Endodermal cell (in vitro differentiated cells): Measurements from ENCODE around the gene PKD1. TPM values are rescaled to one million over a fixed set of nuclear protein-coding genes. Genes with fewer than 3 reads are reported as not detected.
"Not testable (repeated sequence)": the region's sequence is repeated elsewhere in the genome, so short reads cannot be mapped to it uniquely, and the experiment has no call there.

Experiments
- DNase-seq: peaks from one replicate; pipeline ENCODE4 v3.0.0-alpha.2; 2017
- H3K27ac ChIP-seq: 2 replicates; pipeline ENCODE4 v1.5.1; 2013; ENCODE audit warnings: mild to moderate bottlenecking, low read depth, low read length, moderate library complexity
- H3K27me3 ChIP-seq: 2 replicates; pipeline ENCODE4 v1.6.1; 2013; ENCODE audit warnings: mild to moderate bottlenecking, low read length, moderate library complexity; ENCODE audit not compliant: insufficient read depth, control insufficient read depth, poor library complexity, severe bottlenecking
- H3K36me3 ChIP-seq: 2 replicates; pipeline ENCODE4 v1.7.0; 2013; ENCODE audit warnings: mild to moderate bottlenecking, low read length, moderate library complexity; ENCODE audit not compliant: control insufficient read depth, insufficient read depth
- H3K4me1 ChIP-seq: one replicate; pipeline ENCODE4 v1.7.0; 2013; ENCODE audit warnings: low read length; ENCODE audit not compliant: control insufficient read depth, insufficient read depth
- H3K4me3 ChIP-seq: 2 replicates; pipeline ENCODE4 v1.5.1; 2013; ENCODE audit warnings: mild to moderate bottlenecking, low read length, moderate library complexity
- H3K9ac ChIP-seq: 2 replicates; pipeline ENCODE4 v1.6.1; 2013; ENCODE audit warnings: mild to moderate bottlenecking, low read length, moderate library complexity; ENCODE audit not compliant: poor library complexity, severe bottlenecking; ENCODE audit errors: extremely low read depth
- H3K9me3 ChIP-seq: 2 replicates; pipeline ENCODE4 v1.6.1; 2013; ENCODE audit warnings: mild to moderate bottlenecking, low read length, moderate library complexity; ENCODE audit not compliant: control insufficient read depth
- H3K27ac Mint-ChIP-seq: 2 replicates; pipeline ENCODE4 v1.8.0; 2020; ENCODE audit warnings: mixed read lengths
- H3K27me3 Mint-ChIP-seq: 2 replicates; pipeline ENCODE4 v1.8.0; 2021; ENCODE audit warnings: mild to moderate bottlenecking, mixed read lengths; ENCODE audit not compliant: insufficient read depth
- H3K36me3 Mint-ChIP-seq: 2 replicates; pipeline ENCODE4 v1.8.0; 2020; ENCODE audit warnings: low read depth, mixed read lengths
- H3K4me1 Mint-ChIP-seq: 2 replicates; pipeline ENCODE4 v1.8.0; 2020; ENCODE audit warnings: mixed read lengths
- H3K4me3 Mint-ChIP-seq: 2 replicates; pipeline ENCODE4 v1.8.0; 2020; ENCODE audit warnings: mild to moderate bottlenecking, moderate library complexity, mixed read lengths
- H3K9me3 Mint-ChIP-seq: 2 replicates; pipeline ENCODE4 v1.8.0; 2020; ENCODE audit warnings: mild to moderate bottlenecking, mixed read lengths
- CTCF ChIP-seq: fragments of 200-600 bp; sonication (generic); conservative IDR thresholded peaks from 2 replicates; pipeline ENCODE4 v1.5.0; 2021; ENCODE audit warnings: antibody characterized with exemption, mild to moderate bottlenecking
- WGBS, 2 experiments: methylation state at CpG; one replicate each; pipeline versions ENCODE4 v1.1.5 to v1.1.7; 2013; ENCODE audit warnings: missing lambda C conversion rate in 2 of 2, mixed read lengths in 1 of 2; ENCODE audit not compliant: insufficient coverage in 1 of 2, insufficient read length in 1 of 2; 5-methylcytosine and 5-hydroxymethylcytosine counted together
- total RNA-seq, 2 donors: library from RNA; stranded (reverse); fragmentation: NEBNext Ultra II Directional in 1 of 2; extraction: Animal tissue kit (Norgen Biotek cat#: 25700) in 1 of 2; gene quantifications; 2 replicates in 1 of 2; 3 replicates in 1 of 2; pipeline ENCODE4 v1.2.1, GENCODE V29; 2021

PKD1 gene
- total RNA-seq, 2 donors from 2014 or later, result 104 to 110 TPM

DNA sequence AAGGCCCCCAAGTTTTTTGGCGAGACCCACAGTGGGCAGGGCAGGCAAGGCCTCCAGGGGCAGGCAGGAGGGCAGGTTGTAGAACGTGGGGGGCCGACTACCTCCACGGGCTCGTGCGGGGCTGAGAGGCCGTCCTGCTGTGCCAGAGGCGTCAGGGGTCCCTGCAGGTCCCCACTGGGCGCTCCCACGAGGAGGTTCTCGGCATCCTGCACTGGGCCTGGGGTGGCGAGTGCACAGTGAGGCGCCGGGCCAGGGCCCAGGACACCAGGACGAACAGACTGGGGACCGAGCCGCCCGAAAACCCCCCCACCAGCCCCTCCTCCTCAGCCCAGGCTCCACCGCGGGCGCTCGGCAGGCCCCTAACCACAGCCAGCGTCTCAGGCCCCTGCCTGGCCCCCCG lies 19.3 kb downstream of the PKD1 start:
- not testable (repeated sequence) for H3K4me3 ChIP-seq

DNA sequence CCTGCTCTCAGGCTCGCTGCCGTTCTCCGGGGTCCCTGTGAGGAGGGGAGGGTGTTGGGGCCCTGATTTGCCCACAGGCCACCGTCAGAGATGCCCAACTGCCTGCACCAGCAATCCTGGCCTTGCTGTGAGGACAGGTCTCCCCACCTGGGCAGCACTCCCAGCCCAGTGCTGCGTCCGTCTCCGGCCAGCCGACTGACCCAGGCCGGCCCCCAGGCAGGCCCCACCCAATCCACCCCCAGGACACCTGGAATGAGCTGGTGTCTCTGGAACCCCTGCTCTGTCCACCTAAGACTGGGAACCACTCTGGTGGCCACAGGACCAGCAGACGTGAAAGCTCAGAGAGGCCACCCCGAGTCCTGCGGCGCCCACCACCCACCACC lies 20.1 kb downstream of the PKD1 start:
- H3K9me3 Mint-ChIP-seq, result no peaks in the 10 kb centered on the region
- no peak overlapping the region for H3K4me3 Mint-ChIP-seq
- no peak overlapping the region for H3K9ac ChIP-seq
- DNase-seq, result no peak
- 93% methylated on average over 9 of the region's 13 CpGs; no CpG with 5 or more reads in 1 of the 2 experiments for WGBS, 2 experiments
- no peaks in the 10 kb centered on the region for H3K36me3 Mint-ChIP-seq
- H3K9me3 ChIP-seq, result no peaks in the 10 kb centered on the region
- H3K4me1 Mint-ChIP-seq, result no peaks in the 10 kb centered on the region
- no peaks in the 10 kb centered on the region for H3K27me3 ChIP-seq
- no peaks in the 10 kb centered on the region for H3K4me1 ChIP-seq
- H3K27ac Mint-ChIP-seq, result no peak overlapping the region
- H3K27ac ChIP-seq, result no peak overlapping the region
- no peak overlapping the region for H3K4me3 ChIP-seq
- no peaks in the 10 kb centered on the region for H3K36me3 ChIP-seq
- no peaks in the 10 kb centered on the region for H3K27me3 Mint-ChIP-seq
- no peak for TF ChIP-seq CTCF

More for the DNA sequence above, 19.3 kb downstream of the PKD1 start:
- not testable (repeated sequence) for H3K4me3 Mint-ChIP-seq, H3K9ac ChIP-seq, H3K36me3 ChIP-seq, H3K36me3 Mint-ChIP-seq, H3K9me3 Mint-ChIP-seq, H3K27ac Mint-ChIP-seq, H3K4me1 ChIP-seq, DNase-seq, H3K4me1 Mint-ChIP-seq, H3K27me3 Mint-ChIP-seq, H3K27me3 ChIP-seq, H3K9me3 ChIP-seq, H3K27ac ChIP-seq
- 87 to 95% methylated on average over 6 to 16 of the region's 24 CpGs for WGBS, 2 experiments

- H3K4me3 ChIP-seq, H3K4me1 Mint-ChIP-seq, DNase-seq, H3K36me3 ChIP-seq, H3K9me3 Mint-ChIP-seq, H3K9me3 ChIP-seq, H3K4me1 ChIP-seq, H3K27me3 ChIP-seq, H3K27ac ChIP-seq, H3K9ac ChIP-seq, H3K27ac Mint-ChIP-seq, H3K4me3 Mint-ChIP-seq, H3K27me3 Mint-ChIP-seq, H3K36me3 Mint-ChIP-seq: not testable (repeated sequence)
- WGBS, 2 experiments, result 94% methylated on average over 8 to 23 of the region's 34 CpGs
Measured at GRCh38 chr16:2114885-2115590, 20.7 kb downstream of the PKD1 start.

DNA sequence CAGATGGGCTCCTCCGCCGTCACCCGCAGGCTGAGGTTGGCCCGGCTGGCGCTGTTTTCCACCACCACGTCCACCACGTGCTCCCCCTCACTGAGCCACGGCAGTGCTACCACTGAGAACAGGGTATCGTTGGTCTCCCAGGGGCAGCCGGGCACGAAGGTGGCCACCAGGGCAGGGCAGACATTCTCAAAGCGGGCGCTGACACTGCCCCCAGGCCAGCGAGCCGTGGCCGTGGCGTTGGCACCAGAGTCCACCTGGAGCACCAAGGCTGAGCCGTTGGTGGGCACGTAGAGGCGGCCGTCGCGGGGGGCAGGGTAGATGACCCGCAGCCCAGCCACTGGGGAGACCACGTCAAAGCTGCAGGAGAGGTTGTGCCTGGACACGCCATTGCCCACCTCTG lies 21.5 kb downstream of the PKD1 start:
- H3K4me1 Mint-ChIP-seq, H3K27ac ChIP-seq, H3K36me3 ChIP-seq, H3K9me3 Mint-ChIP-seq, DNase-seq, H3K4me3 Mint-ChIP-seq, H3K27me3 ChIP-seq, H3K4me3 ChIP-seq, H3K9ac ChIP-seq, H3K27ac Mint-ChIP-seq, H3K36me3 Mint-ChIP-seq, H3K27me3 Mint-ChIP-seq, H3K4me1 ChIP-seq, H3K9me3 ChIP-seq: not testable (repeated sequence)
- WGBS, 2 experiments, result 96 to 98% methylated on average over 7 to 26 of the region's 26 CpGs

DNA sequence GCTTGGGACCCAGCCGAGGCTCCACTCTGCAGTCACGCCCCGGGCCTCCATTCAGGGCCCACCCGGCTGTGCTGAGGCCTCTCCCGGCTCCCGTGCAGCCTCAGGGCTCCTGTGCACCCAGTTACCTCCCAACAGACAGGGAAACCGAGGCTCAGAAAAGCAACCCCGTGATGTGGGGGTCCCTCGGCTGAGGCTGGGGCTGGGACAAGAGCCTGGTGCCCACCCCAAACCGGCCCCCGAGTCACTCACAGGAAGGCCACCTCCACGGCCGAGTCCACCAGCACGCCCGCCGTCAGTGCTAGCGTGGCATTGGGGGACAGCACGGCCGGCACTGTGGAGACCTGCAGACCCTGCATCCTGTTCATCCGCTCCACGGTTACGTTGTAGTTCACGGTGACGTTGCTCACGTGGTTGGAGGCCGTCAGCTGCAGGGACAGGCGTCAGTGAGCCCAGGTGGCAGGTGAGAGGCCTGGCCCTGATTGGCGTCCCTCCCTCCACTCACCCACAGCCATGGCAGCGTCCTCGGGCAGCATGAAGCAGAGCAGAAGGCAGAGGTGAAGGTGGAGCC lies 23.1 kb downstream of the PKD1 start:
- H3K4me3 Mint-ChIP-seq, H3K27ac Mint-ChIP-seq, H3K9ac ChIP-seq, H3K4me1 ChIP-seq, H3K9me3 ChIP-seq, H3K4me1 Mint-ChIP-seq, H3K9me3 Mint-ChIP-seq, H3K27ac ChIP-seq, H3K27me3 Mint-ChIP-seq, DNase-seq, H3K27me3 ChIP-seq, H3K4me3 ChIP-seq, H3K36me3 Mint-ChIP-seq, H3K36me3 ChIP-seq: not testable (repeated sequence)
- 94 to 96% methylated on average over 9 to 27 of the region's 30 CpGs for WGBS, 2 experiments

DNA sequence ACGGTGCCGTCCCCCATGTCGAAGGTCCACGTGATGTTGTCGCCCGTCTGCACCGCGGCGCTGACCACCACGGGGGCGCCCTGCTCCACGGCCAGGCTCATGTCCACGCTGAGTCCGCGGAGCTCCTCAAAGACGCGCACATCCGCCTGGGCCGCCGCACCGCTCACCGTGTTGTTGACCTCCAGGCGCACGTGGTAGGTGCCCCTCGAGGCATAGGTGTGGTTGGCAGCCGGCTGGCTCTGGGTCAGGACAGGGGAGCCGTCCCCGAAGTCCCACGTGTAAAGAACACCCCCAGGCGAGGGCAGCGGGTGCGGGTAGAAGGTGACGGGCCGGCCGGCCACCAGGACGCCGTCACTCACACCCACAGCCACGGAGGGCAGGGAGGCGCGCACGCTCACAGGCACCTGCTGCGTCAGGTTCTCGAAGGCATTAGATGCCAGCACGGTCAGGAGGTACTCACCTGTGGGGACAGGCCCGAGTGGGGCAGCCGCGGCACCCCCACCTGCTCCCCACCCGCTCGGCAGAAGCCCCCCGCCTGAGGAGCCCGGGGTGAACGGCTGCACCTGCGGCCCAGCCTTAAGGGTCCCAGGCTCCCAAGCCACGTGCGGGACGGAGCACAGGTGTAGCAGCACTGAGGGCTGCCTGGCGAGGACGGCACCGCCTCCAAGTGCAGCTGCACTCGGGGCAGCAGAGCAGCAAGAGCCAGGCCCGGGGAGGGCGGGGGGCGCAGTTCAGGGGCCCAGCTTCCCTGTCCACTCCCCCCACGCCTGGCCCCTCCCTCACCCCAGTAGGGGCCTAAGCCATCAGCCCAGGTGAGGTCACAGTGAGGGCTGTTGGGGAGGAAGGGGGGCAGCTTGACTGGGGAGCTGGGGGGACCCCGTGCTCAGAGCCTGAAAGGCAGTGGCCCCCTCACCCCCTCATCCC lies 24.0 kb downstream of the PKD1 start:
- H3K36me3 Mint-ChIP-seq, H3K27ac Mint-ChIP-seq, H3K4me1 Mint-ChIP-seq, H3K4me3 ChIP-seq, H3K27me3 Mint-ChIP-seq, DNase-seq, H3K27ac ChIP-seq, H3K4me1 ChIP-seq, H3K9ac ChIP-seq, H3K9me3 Mint-ChIP-seq, H3K36me3 ChIP-seq, H3K9me3 ChIP-seq, H3K27me3 ChIP-seq, H3K4me3 Mint-ChIP-seq: not testable (repeated sequence)
- WGBS, 2 experiments, result 95 to 96% methylated on average over 29 to 58 of the region's 65 CpGs
